ENCODE measurements around the gene GLTPD2. TPM values are rescaled to one million over a fixed set of nuclear protein-coding genes. Genes with fewer than 3 reads are reported as not detected.

GLTPD2 gene
- total and polyA plus RNA-seq, 2 donors (not counting 3 experiments of a cell fraction or from before 2014, with no cell fraction given), result not detected

- no peak for TF ChIP-seq POLR2A (IDR thresholded peaks at IDR 0.05; ENCODE audit: low read depth, low read length)
- no peaks in the 10 kb centered on the region for H3K79me2 ChIP-seq (ENCODE audit: control insufficient read depth, insufficient read depth, low read length)
- no peak for DNase-seq (ENCODE audit: low read depth, low spot score)
- H3K9me3 ChIP-seq (replicated peaks; ENCODE audit: control insufficient read depth, insufficient read depth, low read length), result no peaks in the 10 kb centered on the region
- no peaks in the 10 kb centered on the region for H3K36me3 ChIP-seq (ENCODE audit: control insufficient read depth in 2 of 2, extremely low read depth in 1 of 2, insufficient read depth in 2 of 2, low read length in 2 of 2)
- no peaks in the 10 kb centered on the region for H3K9me1 ChIP-seq (replicated peaks; ENCODE audit: control insufficient read depth, extremely low read depth, insufficient read depth, low read length)
- H3K9ac ChIP-seq (replicated peaks; ENCODE audit: extremely low read depth, insufficient read depth, low read length), result no peak overlapping the region
- no peaks in the 10 kb centered on the region for H4K20me1 ChIP-seq (replicated peaks; ENCODE audit: control insufficient read depth, extremely low read depth, insufficient read depth, low read length)
- dilution Hi-C loops (cut with MboI; ENCODE audit: extremely low pct_ligation_motif_present, low sequenced_read_pairs) (no loop called here), intact Hi-C loops (cut with micrococcal nuclease) (no loop called here)
- peaks cover under 1 to 10% of the 10 kb centered on the region in 2 experiments for H3K27me3 ChIP-seq (ENCODE audit: control insufficient read depth in 2 of 2, insufficient read depth in 2 of 2, low read length in 2 of 2)
- no peak overlapping the region for H2AFZ ChIP-seq (ENCODE audit: low read depth, low read length)
- BruUV-seq (replicated peaks), result no TSS peak
- H3K4me3 ChIP-seq (replicated peaks in 1 of 3; ENCODE audit: insufficient read depth in 1 of 3, low read depth in 1 of 3, low read length in 3 of 3), result no peak overlapping the region
- FAIRE-seq, result no peak
- H3K4me1 ChIP-seq (ENCODE audit: control insufficient read depth, extremely low read depth, insufficient read depth, low read length), result peaks cover 6% of the 10 kb centered on the region
- H3K4me2 ChIP-seq (ENCODE audit: insufficient read depth, low read length), result no peak overlapping the region
- no peak overlapping the region for H3K27ac ChIP-seq (ENCODE audit: insufficient read depth, low read depth, low read length)
- ChIA-PET CTCF (interaction anchor here (1.2 to 1.6 kb wide), 3 partner anchors 12 to 46 kb away, joined by 3 to 10 read pairs (median 3); no protein-coding TSS in a partner anchor), POLR2A (no interaction called here)
Observed at GRCh38 chr17:4743898-4744297, 44.9 kb upstream of the GLTPD2 start.

GRCh38 chr17:4744999-4745969, 43.5 kb upstream of the GLTPD2 start:
- Histone ChIP-seq H3K4me2 (ENCODE audit: insufficient read depth, low read length) (no peak overlapping the region), H3K4me1 (ENCODE audit: control insufficient read depth, extremely low read depth, insufficient read depth, low read length) (peaks cover 4% of the 10 kb centered on the region), H3K27me3 (ENCODE audit: control insufficient read depth in 2 of 2, insufficient read depth in 2 of 2, low read length in 2 of 2) (peaks cover 2 to 10% of the 10 kb centered on the region in 2 experiments), H3K4me3 (replicated peaks in 1 of 3; ENCODE audit: insufficient read depth in 1 of 3, low read depth in 1 of 3, low read length in 3 of 3) (no peak overlapping the region), H3K36me3 (ENCODE audit: control insufficient read depth in 2 of 2, extremely low read depth in 1 of 2, insufficient read depth in 2 of 2, low read length in 2 of 2) (no peaks in the 10 kb centered on the region), H4K20me1 (replicated peaks; ENCODE audit: control insufficient read depth, extremely low read depth, insufficient read depth, low read length) (no peaks in the 10 kb centered on the region), H3K27ac (ENCODE audit: insufficient read depth, low read depth, low read length) (no peak overlapping the region), H2AFZ (ENCODE audit: low read depth, low read length) (peak overlapping the region; percentile 34), H3K9me3 (replicated peaks; ENCODE audit: control insufficient read depth, insufficient read depth, low read length) (no peaks in the 10 kb centered on the region), H3K9ac (replicated peaks; ENCODE audit: extremely low read depth, insufficient read depth, low read length) (no peak overlapping the region), H3K9me1 (replicated peaks; ENCODE audit: control insufficient read depth, extremely low read depth, insufficient read depth, low read length) (no peaks in the 10 kb centered on the region), H3K79me2 (ENCODE audit: control insufficient read depth, insufficient read depth, low read length) (no peaks in the 10 kb centered on the region)
- dilution Hi-C loops (cut with MboI; ENCODE audit: extremely low pct_ligation_motif_present, low sequenced_read_pairs) (no loop called here), intact Hi-C loops (cut with micrococcal nuclease) (loop anchor here (1.0 kb wide), 1 partner anchor 45 kb away; no protein-coding TSS in a partner anchor)
- FAIRE-seq (no peak), DNase-seq (ENCODE audit: low read depth, low spot score) (no peak)
- ChIA-PET CTCF (interaction anchor here (1.6 kb wide), 1 partner anchor 45 kb away, joined by 10 read pairs; no protein-coding TSS in a partner anchor), POLR2A (no interaction called here)
- BruUV-seq (replicated peaks), result no TSS peak
- TF ChIP-seq EZH2 (IDR thresholded peaks at IDR 0.05; ENCODE audit: borderline replicate concordance, low read depth, low read length, severe bottlenecking), result no peak
- TF ChIP-seq MYC (IDR thresholded peaks at IDR 0.05; ENCODE audit: low read depth, low read length), result no peak
- peak in 1 of 2 donors; percentile 8 for TF ChIP-seq CTCF (IDR thresholded peaks at IDR 0.05; ENCODE audit: extremely low read depth in 1 of 2, insufficient read depth in 1 of 2, low read depth in 1 of 2, low read length in 2 of 2)
- TF ChIP-seq POLR2AphosphoS5 (IDR thresholded peaks at IDR 0.05; ENCODE audit: insufficient read depth, low read depth, low read length), result no peak
- no peak for TF ChIP-seq MAX (IDR thresholded peaks at IDR 0.05; ENCODE audit: insufficient read depth, insufficient read length)
- no peak for TF ChIP-seq POLR2A (IDR thresholded peaks at IDR 0.05; ENCODE audit: low read depth, low read length)
- no peak for TF ChIP-seq GATA2 (IDR thresholded peaks at IDR 0.05; ENCODE audit: insufficient read depth, insufficient read length, low read depth, low read length)
- no peak for TF ChIP-seq JUN (IDR thresholded peaks at IDR 0.05; ENCODE audit: borderline replicate concordance, insufficient read depth, insufficient read length, low read depth)
- no peak for TF ChIP-seq FOS (IDR thresholded peaks at IDR 0.05; ENCODE audit: borderline replicate concordance, insufficient read depth, low read length)

Data from endothelial cell of umbilical vein (primary cell).